DOHH2 (cell line): ENCODE data around the gene PSEN2.

ENCODE experiments used
- H3F3A ChIP-seq: fragments of 200-600 bp; sonication (generic), shearing (Covaris generic); 2 replicates; pipeline ENCODE4 v1.6.0; 2016; ENCODE audit warnings: antibody characterized with exemption, mild to moderate bottlenecking; ENCODE audit not compliant: control insufficient read depth, insufficient read depth
- H3K27ac ChIP-seq: fragments of 200-600 bp; sonication (generic); 2 replicates; pipeline ENCODE4 v1.5.1; 2014; ENCODE audit warnings: low read depth, mild to moderate bottlenecking, low read length, moderate library complexity
- H3K27me3 ChIP-seq: fragments of 200-600 bp; sonication (generic); 2 replicates; pipeline ENCODE4 v1.6.1; 2014; ENCODE audit warnings: mild to moderate bottlenecking, low read length, mixed read lengths; ENCODE audit not compliant: control insufficient read depth
- H3K36me3 ChIP-seq: fragments of 200-600 bp; sonication (generic); 2 replicates; pipeline ENCODE4 v1.6.1; 2014; ENCODE audit warnings: mild to moderate bottlenecking, low read length, moderate library complexity, mixed read lengths; ENCODE audit not compliant: control insufficient read depth
- H3K4me1 ChIP-seq: fragments of 200-600 bp; sonication (generic); 2 replicates; pipeline ENCODE4 v1.6.1; 2014; ENCODE audit warnings: mild to moderate bottlenecking, low read length, mixed read lengths; ENCODE audit not compliant: control insufficient read depth
- H3K4me2 ChIP-seq: fragments of 200-600 bp; sonication (generic); 2 replicates; pipeline ENCODE4 v1.6.0; 2014; ENCODE audit warnings: mild to moderate bottlenecking, low read length, moderate library complexity
- H3K4me3 ChIP-seq: fragments of 200-600 bp; sonication (generic); 2 replicates; pipeline ENCODE4 v1.5.1; 2014; ENCODE audit warnings: mild to moderate bottlenecking, low read length, mixed read lengths
- H3K79me2 ChIP-seq: fragments of 200-600 bp; sonication (generic); 2 replicates; pipeline ENCODE4 v1.6.1; 2014; ENCODE audit warnings: mild to moderate bottlenecking, low read length, mixed read lengths; ENCODE audit not compliant: control insufficient read depth
- H3K9me2 ChIP-seq: fragments of 200-600 bp; sonication (generic); replicated peaks from 2 replicates; pipeline ENCODE4 v1.6.1; 2014; ENCODE audit warnings: mild to moderate bottlenecking, low read length, mixed read lengths; ENCODE audit not compliant: control insufficient read depth
- H3K9me3 ChIP-seq: fragments of 200-600 bp; sonication (generic); 2 replicates; pipeline ENCODE4 v1.6.1; 2014; ENCODE audit warnings: antibody characterized with exemption, low read length, mixed read lengths; ENCODE audit not compliant: control insufficient read depth, insufficient read depth
- H4K20me1 ChIP-seq: fragments of 200-600 bp; sonication (generic); 2 replicates; pipeline ENCODE4 v1.6.0; 2014; ENCODE audit warnings: low read depth, mild to moderate bottlenecking, antibody characterized with exemption, low read length, moderate library complexity; ENCODE audit not compliant: control insufficient read depth, insufficient read depth
- EZH2phosphoT487 ChIP-seq: fragments of 200-600 bp; sonication (generic); IDR thresholded peaks from 2 replicates; pipeline ENCODE4 v1.6.1; 2017; ENCODE audit warnings: borderline replicate concordance, mild to moderate bottlenecking, antibody characterized with exemption, low read length, moderate library complexity, mixed read lengths
- TF ChIP-seq, protein P1 (sequence below): fragments of 200-600 bp; sonication (generic); IDR thresholded peaks from one replicate; pipeline ENCODE4 v1.5.1; 2014; ENCODE audit warnings: antibody characterized with exemption, mild to moderate bottlenecking, low read depth, low read length; ENCODE audit not compliant: poor library complexity, severe bottlenecking

The PSEN2 gene

GRCh38 chr1:226874579-226875425 is 4.4 kb downstream of the PSEN2 start:
- TF ChIP-seq, protein P1, sequence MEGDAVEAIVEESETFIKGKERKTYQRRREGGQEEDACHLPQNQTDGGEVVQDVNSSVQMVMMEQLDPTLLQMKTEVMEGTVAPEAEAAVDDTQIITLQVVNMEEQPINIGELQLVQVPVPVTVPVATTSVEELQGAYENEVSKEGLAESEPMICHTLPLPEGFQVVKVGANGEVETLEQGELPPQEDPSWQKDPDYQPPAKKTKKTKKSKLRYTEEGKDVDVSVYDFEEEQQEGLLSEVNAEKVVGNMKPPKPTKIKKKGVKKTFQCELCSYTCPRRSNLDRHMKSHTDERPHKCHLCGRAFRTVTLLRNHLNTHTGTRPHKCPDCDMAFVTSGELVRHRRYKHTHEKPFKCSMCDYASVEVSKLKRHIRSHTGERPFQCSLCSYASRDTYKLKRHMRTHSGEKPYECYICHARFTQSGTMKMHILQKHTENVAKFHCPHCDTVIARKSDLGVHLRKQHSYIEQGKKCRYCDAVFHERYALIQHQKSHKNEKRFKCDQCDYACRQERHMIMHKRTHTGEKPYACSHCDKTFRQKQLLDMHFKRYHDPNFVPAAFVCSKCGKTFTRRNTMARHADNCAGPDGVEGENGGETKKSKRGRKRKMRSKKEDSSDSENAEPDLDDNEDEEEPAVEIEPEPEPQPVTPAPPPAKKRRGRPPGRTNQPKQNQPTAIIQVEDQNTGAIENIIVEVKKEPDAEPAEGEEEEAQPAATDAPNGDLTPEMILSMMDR: no peak
- Histone ChIP-seq H4K20me1 (no peaks in the 10 kb centered on the region), H3K27ac (no peak overlapping the region), H3K36me3 (no peaks in the 10 kb centered on the region), H3K9me3 (no peaks in the 10 kb centered on the region), H3K9me2 (no peaks in the 10 kb centered on the region), H3K4me2 (no peak overlapping the region), H3K4me3 (no peak overlapping the region), H3F3A (no peaks in the 10 kb centered on the region), H3K27me3 (peaks cover 14% of the 10 kb centered on the region; the same call in 1 of the 2 replicates), H3K4me1 (peaks cover 11% of the 10 kb centered on the region), H3K79me2 (no peaks in the 10 kb centered on the region)

GRCh38 chr1:226875641-226876295 is 5.4 kb downstream of the PSEN2 start:
- H3K36me3 ChIP-seq: no peaks in the 10 kb centered on the region
- H3K4me2 ChIP-seq: no peak overlapping the region
- no peaks in the 10 kb centered on the region for H3K9me3 ChIP-seq
- no peaks in the 10 kb centered on the region for H3K9me2 ChIP-seq
- H3F3A ChIP-seq: no peaks in the 10 kb centered on the region
- H3K4me1 ChIP-seq: peaks cover 4% of the 10 kb centered on the region; the same call in 1 of the 2 replicates
- H4K20me1 ChIP-seq: no peaks in the 10 kb centered on the region
- H3K4me3 ChIP-seq: no peak overlapping the region
- no peak overlapping the region for H3K27ac ChIP-seq
- peaks cover 10% of the 10 kb centered on the region; the same call in 1 of the 2 replicates for H3K27me3 ChIP-seq
- TF ChIP-seq, protein P1: no peak
- TF ChIP-seq EZH2phosphoT487: no peak
- H3K79me2 ChIP-seq: no peaks in the 10 kb centered on the region

DNA sequence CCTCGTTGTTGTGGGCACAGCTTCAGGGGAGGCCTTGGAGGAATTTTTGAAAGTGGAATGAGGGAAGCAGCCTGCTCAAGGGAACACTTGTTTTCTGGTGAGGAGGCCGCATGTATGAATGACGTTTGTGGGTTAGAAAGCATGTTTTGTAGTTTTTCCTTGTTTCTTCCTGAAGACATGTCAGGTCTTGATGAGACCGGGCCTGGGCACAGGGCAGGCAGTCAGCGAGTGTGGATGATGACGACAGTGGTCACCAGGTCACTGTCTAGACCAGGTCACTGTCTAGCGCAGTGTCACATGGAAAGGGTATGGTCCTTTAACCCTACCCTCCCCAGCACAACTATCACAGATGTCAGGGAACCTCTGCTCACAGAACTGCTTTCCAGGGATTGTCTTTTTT is 7.3 kb downstream of the PSEN2 start:
- TF ChIP-seq EZH2phosphoT487: no peak
- TF ChIP-seq, protein P1: no peak
- no peaks in the 10 kb centered on the region for H3K27me3 ChIP-seq
- no peaks in the 10 kb centered on the region for H3K9me3 ChIP-seq
- H3K4me2 ChIP-seq: no peak overlapping the region
- peaks cover 7% of the 10 kb centered on the region for H3K4me1 ChIP-seq
- no peaks in the 10 kb centered on the region for H4K20me1 ChIP-seq
- no peak overlapping the region for H3K27ac ChIP-seq
- H3F3A ChIP-seq: no peaks in the 10 kb centered on the region
- no peaks in the 10 kb centered on the region for H3K79me2 ChIP-seq
- no peaks in the 10 kb centered on the region for H3K36me3 ChIP-seq
- no peak overlapping the region for H3K4me3 ChIP-seq
- H3K9me2 ChIP-seq: no peaks in the 10 kb centered on the region
